HG03457 (cell line): ENCODE results near the gene UBAC1.
"Not testable (repeated sequence)": the region's sequence is repeated elsewhere in the genome, so short reads cannot be mapped to it uniquely, and the experiment has no call there.

ENCODE experiments used
- ATAC-seq: cut with Tn5 transposase; IDR thresholded peaks from one replicate; pipeline ENCODE4 v1.9.1; 2021; ENCODE audit warnings: moderate number of reproducible peaks; ENCODE audit not compliant: unreplicated experiment

Gene UBAC1

GRCh38 chr9:135923508-135923907, 37.7 kb downstream of the UBAC1 start:
- no peak for ATAC-seq

- ATAC-seq: no peak
Observed at GRCh38 chr9:135921749-135922310, 39.3 kb downstream of the UBAC1 start.

GRCh38 chr9:135920973-135921585, 40.1 kb downstream of the UBAC1 start:
- ATAC-seq: no peak

- no peak for ATAC-seq
Observed at GRCh38 chr9:135920256-135920930, 40.8 kb downstream of the UBAC1 start.

- ATAC-seq: no peak
Observed at GRCh38 chr9:135919318-135919890, 41.8 kb downstream of the UBAC1 start.

GRCh38 chr9:135916227-135916626, 44.9 kb downstream of the UBAC1 start:
- ATAC-seq: not testable (repeated sequence)

- no peak for ATAC-seq
Observed at GRCh38 chr9:135914921-135915320, 46.3 kb downstream of the UBAC1 start.

GRCh38 chr9:135911233-135911632, 49.9 kb downstream of the UBAC1 start:
- not testable (repeated sequence) for ATAC-seq

GRCh38 chr9:135910757-135911156, 50.4 kb downstream of the UBAC1 start:
- no peak for ATAC-seq

GRCh38 chr9:135910216-135910615, 51.0 kb downstream of the UBAC1 start:
- no peak for ATAC-seq

GRCh38 chr9:135909371-135909770, 51.8 kb downstream of the UBAC1 start:
- ATAC-seq: no peak

GRCh38 chr9:135908754-135909204, 52.4 kb downstream of the UBAC1 start:
- ATAC-seq: no peak

GRCh38 chr9:135908093-135908753, 53.0 kb downstream of the UBAC1 start:
- ATAC-seq: peak; percentile 4

GRCh38 chr9:135907431-135908092, 53.6 kb downstream of the UBAC1 start, which contains the start of gene CAMSAP1:
Gene CAMSAP1 (minus strand): TSS chr9:135907546. CDS start chr9:135907159, 387 bp downstream.
- ATAC-seq: peak; percentile 59

GRCh38 chr9:135907006-135907430, 54.2 kb downstream of the UBAC1 start:
- peak; percentile 5 for ATAC-seq

- ATAC-seq: peak; percentile 2
Observed at GRCh38 chr9:135906291-135907005, 54.7 kb downstream of the UBAC1 start.

- ATAC-seq: no peak
Observed at GRCh38 chr9:135905380-135906258, 55.6 kb downstream of the UBAC1 start.

- ATAC-seq: no peak
Observed at GRCh38 chr9:135903786-135904520, 57.2 kb downstream of the UBAC1 start.

- no peak for ATAC-seq
Observed at GRCh38 chr9:135903358-135903656, 57.9 kb downstream of the UBAC1 start.
